ENCODE data around the gene PAFAH1B2.
A peak's percentile ranks its signal among the peaks of the same experiment; 100 is the strongest.

Gene PAFAH1B2

GRCh38 chr11:117189191-117189940 is 45.3 kb downstream of the PAFAH1B2 start:
- DNase-seq = peak; percentile 15 to 82

- no peak for DNase-seq
These were observed 46.0 kb downstream of the PAFAH1B2 start for GRCh38 chr11:117189941-117190544.

- DNase-seq = no peak
These were observed 47.8 kb downstream of the PAFAH1B2 start for GRCh38 chr11:117191680-117192400.

GRCh38 chr11:117192401-117192875 is 48.4 kb downstream of the PAFAH1B2 start:
- DNase-seq = no peak

- no peak for DNase-seq
These were observed 49.3 kb downstream of the PAFAH1B2 start for GRCh38 chr11:117193130-117194020.

GRCh38 chr11:117194267-117194666 is 50.2 kb downstream of the PAFAH1B2 start:
- no peak for DNase-seq

GRCh38 chr11:117195258-117195657 is 51.2 kb downstream of the PAFAH1B2 start:
- DNase-seq = no peak

GRCh38 chr11:117195761-117196160 is 51.7 kb downstream of the PAFAH1B2 start:
- DNase-seq = no peak

GRCh38 chr11:117197006-117197405 is 52.9 kb downstream of the PAFAH1B2 start:
- no peak for DNase-seq

- DNase-seq = no peak
These were observed 53.7 kb downstream of the PAFAH1B2 start for GRCh38 chr11:117197516-117198456.

- DNase-seq = no peak
These were observed 54.5 kb downstream of the PAFAH1B2 start for GRCh38 chr11:117198613-117199012.

- no peak for DNase-seq
These were observed 55.2 kb downstream of the PAFAH1B2 start, which contains the start of gene TAGLN for GRCh38 chr11:117199053-117199915. TAGLN (plus strand) TSS chr11:117199370; CDS start chr11:117203014, 3,644 bp downstream.

- DNase-seq = no peak
These were observed 56.1 kb downstream of the PAFAH1B2 start for GRCh38 chr11:117199916-117200812.

GRCh38 chr11:117200813-117201657 is 56.9 kb downstream of the PAFAH1B2 start:
- no peak for DNase-seq

- DNase-seq = no peak
These were observed 57.7 kb downstream of the PAFAH1B2 start for GRCh38 chr11:117201658-117202305.

- DNase-seq = no peak
These were observed 58.4 kb downstream of the PAFAH1B2 start for GRCh38 chr11:117202386-117203068.

- DNase-seq = no peak
These were observed 59.0 kb downstream of the PAFAH1B2 start for GRCh38 chr11:117203069-117203407.
